Motor neuron (in vitro differentiated cells): Measurements from ENCODE around the gene DNAJC30. TPM values are rescaled to one million over a fixed set of nuclear protein-coding genes. Genes with fewer than 3 reads are reported as not detected.
"Not testable (repeated sequence)": the region's sequence is repeated elsewhere in the genome, so short reads cannot be mapped to it uniquely, and the experiment has no call there.

Experiments used
- ATAC-seq, 8 experiments: fragments of 200-7000 bp; cut with Tn5 transposase; replicated peaks in 6 of 8; 2 replicates each; pipeline ENCODE4 v1.8.0; 2021; ENCODE audit warnings: mild to moderate bottlenecking in 8 of 8, moderate library complexity in 8 of 8
- H3K27ac ChIP-seq, 2 donors: fragments of 250-450 bp; sonication (Bioruptor Pico); 2 replicates each; pipeline ENCODE4 v1.9.0; 2021; ENCODE audit warnings: antibody characterized with exemption in 2 of 2, mild to moderate bottlenecking in 2 of 2, moderate library complexity in 1 of 2
- H3K4me1 ChIP-seq, 2 donors: fragments of 250-450 bp; sonication (Bioruptor Pico); replicated peaks in 1 of 2; 2 replicates each; pipeline ENCODE4 v1.6.1; 2021; ENCODE audit warnings: antibody characterized with exemption in 2 of 2, mild to moderate bottlenecking in 2 of 2, moderate library complexity in 1 of 2
- H3K4me3 ChIP-seq, 5 donors: fragments of 250-450 bp; sonication (Bioruptor Pico); 2 replicates each; pipeline ENCODE4 v1.9.0; 2021; ENCODE audit warnings: antibody characterized with exemption in 5 of 5, mild to moderate bottlenecking in 5 of 5, moderate library complexity in 4 of 5
- WGBS, 10 experiments: fragments of 450-650 bp; shearing (Covaris generic); methylation state at CpG; one replicate each; pipeline ENCODE4 v1.0.0; 2022; 5-methylcytosine and 5-hydroxymethylcytosine counted together
- in situ Hi-C, 9 experiments: fragments of 400-800 bp; cut with MboI; loops; one replicate each; pipeline ENCODE4 v1.15.0; 2021; ENCODE audit warnings: low sequenced_read_pairs in 9 of 9, low pct_unique_long_range_greater_than_20kb in 2 of 9; ENCODE audit not compliant: unreplicated experiment in 9 of 9
- total RNA-seq, 8 experiments: library from RNA; unstranded; fragments of 300-600 nt; gene quantifications; 2 replicates each; pipeline versions ENCODE4 v1.2.3 to v1.2.4, GENCODE V29; 2022

Gene DNAJC30
- total RNA-seq, 8 experiments from 2014 or later, result 5.1 to 13.9 (median 7.8) TPM

DNA sequence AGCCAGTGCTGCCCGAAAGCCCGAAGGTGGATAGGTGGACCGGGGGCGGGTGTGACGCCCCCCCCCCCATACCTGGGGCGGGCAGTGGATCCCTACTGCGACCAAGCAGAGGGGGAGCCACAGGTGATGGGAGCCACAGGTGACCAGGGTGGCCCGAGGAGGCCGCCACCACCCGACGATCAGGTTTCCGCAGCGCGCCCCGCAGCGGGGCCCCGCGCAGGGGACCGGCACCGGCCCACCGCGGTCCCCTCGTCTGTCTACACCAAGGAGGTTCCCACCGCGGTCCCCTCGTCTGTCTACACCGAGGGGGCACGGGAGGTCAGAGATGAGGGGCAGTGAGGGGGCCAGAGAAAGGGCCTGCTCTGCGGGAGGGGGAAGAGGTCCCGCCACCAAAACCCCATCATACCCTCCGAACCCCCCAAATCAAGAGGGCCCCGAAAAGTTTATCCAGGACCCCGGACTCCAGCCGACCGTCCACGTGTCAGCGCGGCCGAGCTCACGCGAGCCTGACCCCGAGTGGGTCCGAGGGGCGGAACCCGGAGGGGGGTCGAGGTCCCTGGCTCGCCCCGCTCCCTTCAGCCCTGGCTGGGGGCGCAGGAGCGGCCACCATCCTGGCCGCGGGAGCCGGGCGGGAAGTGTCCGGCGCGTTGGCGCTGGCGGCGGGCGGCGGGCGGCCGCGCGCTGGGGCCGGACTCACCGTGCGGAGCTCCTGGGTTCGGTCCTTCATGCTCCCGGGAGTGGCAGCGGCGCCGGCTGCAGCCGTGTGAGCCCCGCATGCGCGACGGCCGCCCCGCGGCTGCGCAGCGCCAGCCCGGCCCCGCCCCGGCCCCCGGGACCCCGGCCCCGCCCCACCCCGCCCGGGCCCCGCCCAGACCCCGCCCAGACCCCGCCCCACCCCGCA, 35.9 kb upstream of the DNAJC30 start, which contains the start of gene STX1A:
Gene STX1A, minus strand, starts transcription at position 765 of the 901 bp plus-strand sequence. Its CDS starts 38 bp downstream, at position 727.
- in situ Hi-C loops, result no loop called here
- Histone ChIP-seq H3K27ac (peak within 1 kb of the TSS; percentile 9 to 33), H3K4me1 (peaks cover 21 to 32% of the 10 kb centered on the region in 2 donors), H3K4me3 (peak within 1 kb of the TSS; percentile 65 to 100 (median 98))
- WGBS, 10 experiments, result no CpG with 5 or more reads among the region's 96 CpGs
- ATAC-seq, result peak; percentile 16 to 84 (median 52)

- in situ Hi-C loops, result no loop called here
- peaks cover 21 to 32% of the 10 kb centered on the region in 2 donors for H3K4me1 ChIP-seq
- WGBS, 10 experiments, result 48% methylated on average over 4 of the region's 9 CpGs; no CpG with 5 or more reads in 9 of the 10 experiments
- H3K4me3 ChIP-seq, result peak overlapping the region; percentile 65 to 100 (median 98)
- no peak overlapping the region for H3K27ac ChIP-seq
- no peak for ATAC-seq
These were observed 35.2 kb upstream of the DNAJC30 start for GRCh38 chr7:73718438-73718881.

DNA sequence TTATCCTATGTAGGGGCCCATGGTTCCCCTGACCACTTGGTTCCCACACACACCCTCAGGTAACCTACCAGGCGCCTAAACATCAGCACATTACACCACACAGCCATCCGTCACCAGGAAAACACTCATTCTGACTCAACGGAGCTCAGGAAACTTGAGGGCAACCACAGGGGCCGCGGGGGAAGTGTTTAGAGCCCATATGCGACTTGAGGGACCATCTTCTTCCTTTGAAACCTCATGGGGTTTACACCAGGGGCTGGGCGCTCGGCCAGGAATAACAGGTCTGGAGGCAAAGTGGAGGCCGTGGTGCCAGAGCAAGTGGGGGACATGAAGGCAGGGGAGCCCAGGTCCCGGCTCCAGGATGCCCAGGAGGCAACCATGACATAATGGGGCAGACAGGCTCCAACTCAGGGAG, 34.7 kb upstream of the DNAJC30 start:
- Histone ChIP-seq H3K4me1 (peaks cover 21 to 32% of the 10 kb centered on the region in 2 donors), H3K27ac (no peak overlapping the region), H3K4me3 (peak overlapping the region in 3 of 5 donors; percentile 65 to 100 (median 100))
- in situ Hi-C loops, result no loop called here
- WGBS, 10 experiments, result 9 to 100% (median 20%) methylated on average over 1 to 4 of the region's 10 CpGs; no CpG with 5 or more reads in 5 of the 10 experiments
- no peak for ATAC-seq

- 80 to 100% (median 100%) methylated on average over 1 of the region's 13 CpGs; no CpG with 5 or more reads in 7 of the 10 experiments for WGBS, 10 experiments
- Histone ChIP-seq H3K4me1 (peaks cover 21 to 32% of the 10 kb centered on the region in 2 donors), H3K27ac (no peak overlapping the region), H3K4me3 (no peak overlapping the region)
- in situ Hi-C loops, result no loop called here
- ATAC-seq, result peak in 2 of 8 experiments; percentile 6 to 22
These were observed 34.0 kb upstream of the DNAJC30 start for GRCh38 chr7:73717025-73717807.

DNA sequence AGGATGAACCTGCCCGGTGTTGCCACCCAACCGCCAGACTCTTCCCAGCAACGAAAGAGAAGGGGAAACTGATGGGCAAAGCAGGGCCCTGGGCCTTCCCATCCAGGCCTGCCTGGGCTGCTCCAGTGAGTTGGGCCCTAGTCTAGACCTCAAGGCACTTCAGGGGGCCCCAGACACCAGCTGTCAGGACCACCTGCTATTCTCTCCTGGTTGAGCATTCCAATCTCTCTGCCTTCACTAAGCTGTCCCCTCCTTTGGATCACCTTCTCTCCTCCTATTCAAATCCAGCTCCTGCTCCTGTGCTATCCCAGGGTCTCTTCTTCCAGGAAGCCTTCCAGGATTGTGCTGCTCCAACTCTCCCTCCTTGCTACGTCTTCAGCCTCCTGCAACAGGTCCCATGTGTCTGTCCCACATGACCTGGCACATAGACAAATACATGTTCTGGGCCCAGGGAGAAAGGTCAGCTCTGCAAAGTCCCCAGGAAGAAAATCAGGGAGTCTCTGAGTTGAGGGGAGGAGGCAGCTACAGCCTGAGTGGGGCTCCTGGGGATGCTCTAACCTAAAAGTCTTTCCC, 33.2 kb upstream of the DNAJC30 start:
- in situ Hi-C loops, result no loop called here
- H3K27ac ChIP-seq, result peak overlapping the region in 1 of 2 donors; percentile 68

GRCh38 chr7:73715648-73716317, 32.5 kb upstream of the DNAJC30 start:
- Histone ChIP-seq H3K4me1 (peaks cover 21 to 32% of the 10 kb centered on the region in 2 donors), H3K27ac (peak overlapping the region; percentile 51 to 68), H3K4me3 (peak overlapping the region in 1 of 5 donors; percentile 0)
- WGBS, 10 experiments, result 0 to 100% (median 55%) methylated on average over 1 to 8 of the region's 16 CpGs; no CpG with 5 or more reads in 5 of the 10 experiments
- in situ Hi-C loops, result no loop called here
- peak; percentile 80 to 93 (median 92) for ATAC-seq

More for the DNA sequence above, 33.2 kb upstream of the DNAJC30 start:
- no peak for ATAC-seq
- WGBS, 10 experiments, result 93% methylated on average over 2 of the region's 4 CpGs; no CpG with 5 or more reads in 9 of the 10 experiments
- Histone ChIP-seq H3K4me3 (no peak overlapping the region), H3K4me1 (peaks cover 21 to 32% of the 10 kb centered on the region in 2 donors)

- H3K27ac ChIP-seq, in situ Hi-C loops, H3K4me3 ChIP-seq, ATAC-seq: not testable (repeated sequence)
- 70 to 100% (median 87%) methylated on average over 1 to 6 of the region's 6 CpGs; no CpG with 5 or more reads in 4 of the 10 experiments for WGBS, 10 experiments
- peaks cover 17 to 26% of the 10 kb centered on the region in 2 donors for H3K4me1 ChIP-seq
These were observed 30.1 kb upstream of the DNAJC30 start for GRCh38 chr7:73713319-73713718.

- in situ Hi-C loops, result no loop called here
- Histone ChIP-seq H3K4me3 (no peak overlapping the region), H3K27ac (no peak overlapping the region), H3K4me1 (peaks cover 13 to 21% of the 10 kb centered on the region in 2 donors)
- ATAC-seq, result no peak
- whole genome bisulfite sequencing, 10 experiments, result 60 to 100% (median 82%) methylated on average over 1 of the region's 1 CpG; no CpG with 5 or more reads in 4 of the 10 experiments
These were observed 29.5 kb upstream of the DNAJC30 start for GRCh38 chr7:73712773-73713172.

DNA sequence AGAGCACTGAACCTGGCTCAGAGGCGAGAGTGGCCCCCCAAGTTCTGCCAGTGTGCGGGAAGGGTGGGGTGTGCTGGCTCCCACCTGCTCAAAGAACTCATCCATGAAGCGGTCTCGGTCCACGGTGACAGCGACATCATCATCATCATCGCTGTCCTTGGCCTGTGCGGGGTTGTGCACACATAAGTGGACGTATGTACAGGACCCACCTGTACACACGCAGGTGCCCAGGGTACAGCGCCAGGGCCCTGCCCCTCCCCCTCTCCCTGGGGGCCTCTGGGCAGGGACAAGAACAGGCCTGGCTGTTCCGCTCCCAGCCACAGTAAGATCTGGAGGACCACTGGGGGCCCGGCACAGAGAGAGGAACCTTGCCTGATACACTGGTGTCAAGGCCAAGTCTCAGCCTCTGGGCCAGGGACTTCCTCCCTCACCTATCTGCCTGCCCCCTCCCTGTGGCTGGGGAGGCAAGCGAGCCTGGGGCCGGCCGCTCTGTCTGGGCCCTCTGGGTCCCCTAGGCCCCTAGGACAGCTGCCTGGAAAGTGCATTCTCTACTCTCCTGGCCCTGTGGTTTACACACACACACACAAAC, 25.8 kb upstream of the DNAJC30 start:
- ATAC-seq, result no peak
- Histone ChIP-seq H3K27ac (no peak overlapping the region), H3K4me3 (no peak overlapping the region), H3K4me1 (peaks cover 5 to 24% of the 10 kb centered on the region in 2 donors)
- WGBS, 10 experiments, result 87 to 100% methylated on average over 3 to 4 of the region's 16 CpGs; no CpG with 5 or more reads in 8 of the 10 experiments
- in situ Hi-C loops, result no loop called here

- Histone ChIP-seq H3K4me1 (peaks cover 12 to 31% of the 10 kb centered on the region in 2 donors), H3K27ac (no peak overlapping the region), H3K4me3 (no peak overlapping the region)
- no peak for ATAC-seq
- in situ Hi-C loops, result no loop called here
- WGBS, 10 experiments, result 80 to 100% (median 80%) methylated on average over 1 to 5 of the region's 15 CpGs; no CpG with 5 or more reads in 6 of the 10 experiments
These were observed 23.9 kb upstream of the DNAJC30 start for GRCh38 chr7:73707045-73707631.

DNA sequence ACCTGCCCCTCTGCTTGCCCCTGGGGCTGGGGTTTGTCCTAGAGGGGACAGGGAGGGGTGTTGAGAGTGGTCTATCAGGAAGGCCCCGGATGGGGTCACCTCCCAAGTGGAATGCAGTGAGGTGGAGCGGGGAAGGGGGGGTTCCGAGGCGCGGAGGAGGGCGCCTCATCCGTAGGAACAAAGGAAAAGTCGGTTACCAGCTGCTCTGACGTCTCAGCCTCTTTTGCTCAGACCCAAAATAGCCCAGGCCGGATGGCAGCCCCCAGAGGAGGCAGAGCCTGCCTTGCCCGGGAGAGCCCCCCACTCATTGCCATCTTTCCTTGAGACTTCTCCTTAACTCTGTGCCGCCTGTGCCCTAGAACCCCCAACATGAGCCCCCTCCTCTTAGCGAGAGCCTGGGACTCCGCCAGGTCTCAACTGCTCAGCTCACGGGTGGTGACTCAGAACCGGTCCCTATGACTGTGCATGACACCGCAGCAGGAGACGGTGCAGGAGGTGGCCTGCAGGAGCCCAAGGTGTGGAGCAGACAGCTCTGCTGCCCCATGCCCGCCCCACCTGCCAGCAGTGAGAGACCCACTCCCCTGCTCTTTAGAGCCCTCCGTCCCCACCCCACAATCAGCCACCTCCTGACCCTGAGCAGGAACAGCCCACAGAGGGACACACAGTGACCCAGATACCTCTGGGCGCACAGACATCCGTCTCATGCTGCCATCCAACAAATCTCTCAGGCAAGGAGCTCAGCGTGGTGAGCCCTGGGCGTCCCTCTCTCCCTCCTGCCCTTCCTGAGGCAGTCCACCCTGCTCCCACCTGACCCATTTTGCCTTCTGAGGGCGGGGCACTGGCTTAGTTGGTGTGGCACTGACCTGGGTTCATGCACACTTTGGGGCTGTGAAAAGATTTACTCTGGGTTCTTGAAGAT, 23.1 kb upstream of the DNAJC30 start:
- in situ Hi-C loops, result no loop called here
- ATAC-seq, result no peak
- Histone ChIP-seq H3K4me3 (no peak overlapping the region), H3K27ac (no peak overlapping the region), H3K4me1 (peaks cover 12 to 31% of the 10 kb centered on the region in 2 donors)
- 60 to 100% (median 80%) methylated on average over 1 to 3 of the region's 25 CpGs; no CpG with 5 or more reads in 5 of the 10 experiments for WGBS, 10 experiments
